HG03196 (cell line): ENCODE measurements around the gene EMC1.
"Not testable (repeated sequence)": the region's sequence is repeated elsewhere in the genome, so short reads cannot be mapped to it uniquely, and the experiment has no call there.

ENCODE experiments used
- ATAC-seq: cut with Tn5 transposase; IDR thresholded peaks from one replicate; pipeline ENCODE4 v1.9.1; 2021; ENCODE audit not compliant: unreplicated experiment

EMC1 gene

DNA sequence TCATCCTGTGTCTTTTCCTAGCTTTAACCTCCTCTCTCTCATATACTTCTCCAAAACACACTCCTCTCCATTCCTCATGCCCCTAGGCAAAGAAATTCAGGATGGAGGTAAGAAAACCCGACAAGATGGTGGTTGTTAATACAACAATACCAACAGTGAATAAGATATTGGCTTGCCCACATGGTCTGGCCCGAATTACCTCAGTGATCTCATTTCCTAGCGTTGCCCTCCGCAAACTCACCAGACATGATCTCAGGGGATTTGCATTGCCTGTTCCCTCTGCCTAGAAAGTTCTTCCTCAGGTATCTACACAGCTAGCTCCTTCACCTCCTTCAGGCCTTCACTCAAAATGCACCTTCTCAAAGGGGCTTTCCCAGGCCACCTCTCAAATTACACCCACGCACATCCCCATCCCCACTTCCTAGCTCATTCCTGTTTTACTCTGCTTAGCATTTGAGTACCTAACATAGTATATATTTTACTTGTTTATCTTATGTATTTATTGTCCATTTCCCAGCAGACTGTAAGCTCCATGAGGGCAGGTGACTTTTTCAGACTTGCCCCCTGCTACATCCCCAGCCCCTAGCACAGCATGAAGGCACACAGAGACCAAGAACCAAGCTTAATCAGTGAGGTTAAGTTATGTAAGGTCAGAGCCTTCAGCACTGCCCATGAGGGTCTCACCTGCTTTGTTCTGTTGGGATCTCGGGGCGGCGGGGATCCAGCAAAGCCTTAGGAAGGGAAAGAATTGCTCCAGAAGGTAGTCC, 31.1 kb downstream of the EMC1 start:
- ATAC-seq, result no peak

DNA sequence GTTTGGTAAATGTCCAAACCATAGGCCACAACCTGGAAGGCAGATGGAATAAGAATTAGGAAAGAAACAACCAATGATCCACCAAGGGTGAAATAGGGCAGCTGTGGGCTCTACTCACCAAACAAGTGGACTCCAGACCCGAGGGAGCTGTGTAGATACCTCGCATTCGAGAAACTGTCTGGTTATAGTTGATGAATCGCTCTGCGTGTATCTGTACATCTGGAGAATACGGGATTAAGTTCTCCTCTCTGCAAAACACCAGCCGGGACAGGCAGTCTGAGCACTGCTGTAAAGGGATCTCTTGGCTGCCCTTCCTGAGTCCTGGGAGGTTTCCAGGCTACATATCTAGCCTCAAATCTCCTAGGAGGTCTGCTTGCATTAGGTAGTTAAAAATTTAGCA, 31.9 kb downstream of the EMC1 start:
- ATAC-seq, result no peak

DNA sequence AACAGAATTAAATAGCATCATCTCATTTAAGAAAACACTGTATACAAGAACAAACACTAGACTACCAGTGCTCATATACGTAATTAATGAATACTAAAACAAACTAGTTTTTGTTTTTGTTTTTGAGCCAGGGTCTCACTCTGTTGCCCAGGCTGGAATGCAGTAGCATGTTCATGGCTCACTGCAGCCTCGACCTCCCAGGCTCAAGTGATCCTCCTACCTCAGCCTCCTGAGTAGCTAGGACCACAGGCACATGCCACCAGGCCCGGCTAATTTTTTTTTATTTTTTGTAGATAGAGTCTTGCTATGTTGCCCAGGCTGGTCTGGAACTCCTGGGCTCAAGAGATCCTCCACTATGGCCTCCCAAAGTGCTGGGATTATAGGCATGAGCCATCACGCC, 34.7 kb downstream of the EMC1 start:
- ATAC-seq, result not testable (repeated sequence)

DNA sequence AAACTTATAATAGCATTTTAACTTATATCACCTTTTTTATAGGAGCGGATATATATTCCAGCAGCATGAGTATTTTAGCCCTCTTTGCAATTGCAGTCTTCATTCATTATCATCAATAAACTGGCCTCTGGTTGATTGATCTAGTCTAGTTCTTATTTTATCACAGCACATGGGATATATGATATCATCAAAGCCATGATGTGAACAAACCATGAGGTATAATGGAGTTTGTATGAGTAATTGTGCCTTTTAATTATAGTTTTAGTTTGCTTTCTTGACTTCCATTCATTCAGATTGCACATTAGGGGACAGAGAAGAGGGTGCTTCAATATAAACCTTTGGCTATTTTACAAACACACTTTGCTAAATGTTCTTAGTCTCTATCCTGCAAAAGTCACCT, 37.7 kb downstream of the EMC1 start:
- no peak for ATAC-seq

DNA sequence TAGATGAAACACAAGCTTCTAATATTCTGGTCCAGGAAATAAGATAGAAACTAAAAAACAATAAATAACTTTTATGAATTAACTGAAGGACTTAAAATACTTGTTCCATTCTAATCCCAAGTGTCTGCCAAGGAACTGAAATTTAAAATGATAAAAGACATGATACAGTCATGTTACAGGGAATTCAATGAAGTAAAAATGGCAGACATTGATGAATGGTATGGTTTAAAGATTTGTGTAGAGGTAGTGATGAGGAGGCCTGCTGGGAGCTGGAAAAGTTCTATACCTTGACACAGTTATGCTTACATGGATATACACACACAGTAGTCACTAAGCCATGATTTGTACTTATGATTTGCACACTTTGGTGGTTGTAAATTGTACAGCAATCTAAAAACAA, 39.2 kb downstream of the EMC1 start:
- no peak for ATAC-seq

DNA sequence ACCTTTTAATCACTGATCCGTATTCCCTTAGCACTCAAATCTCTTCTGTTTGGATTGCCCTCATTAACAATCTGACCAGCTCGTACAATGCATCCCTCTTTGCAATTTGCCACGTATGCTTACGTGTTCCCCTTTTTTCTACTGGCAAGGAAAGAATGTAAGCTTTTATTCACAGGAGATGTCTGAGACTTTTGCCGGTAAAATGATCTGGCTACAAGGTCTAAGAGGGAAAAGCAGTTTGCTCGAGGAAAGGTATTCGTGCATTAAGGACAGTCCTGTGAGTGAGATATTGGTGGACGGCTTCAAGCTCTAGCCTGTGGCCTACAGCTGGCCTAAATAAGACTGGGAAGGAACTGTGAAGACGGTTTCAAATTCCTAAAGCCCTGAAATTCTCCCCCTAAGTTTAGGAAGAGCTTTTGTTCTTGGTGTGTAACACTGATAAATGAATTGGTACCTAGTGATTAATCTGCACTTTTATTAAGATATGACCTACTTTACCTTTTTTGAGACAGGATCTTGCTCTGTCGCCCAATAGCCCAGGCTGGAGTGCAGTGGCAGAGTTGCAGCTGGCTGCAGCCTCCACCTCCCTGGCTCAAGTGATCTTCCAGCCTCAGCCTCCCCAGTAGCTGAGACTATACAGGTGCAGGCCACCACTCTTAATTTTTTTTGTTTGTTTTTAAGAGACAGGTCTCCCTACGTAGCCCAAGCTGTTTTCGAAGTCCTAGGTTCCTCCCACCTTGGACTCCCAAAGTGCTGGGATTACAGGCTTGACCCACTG, 40.4 kb downstream of the EMC1 start:
- no peak for ATAC-seq

DNA sequence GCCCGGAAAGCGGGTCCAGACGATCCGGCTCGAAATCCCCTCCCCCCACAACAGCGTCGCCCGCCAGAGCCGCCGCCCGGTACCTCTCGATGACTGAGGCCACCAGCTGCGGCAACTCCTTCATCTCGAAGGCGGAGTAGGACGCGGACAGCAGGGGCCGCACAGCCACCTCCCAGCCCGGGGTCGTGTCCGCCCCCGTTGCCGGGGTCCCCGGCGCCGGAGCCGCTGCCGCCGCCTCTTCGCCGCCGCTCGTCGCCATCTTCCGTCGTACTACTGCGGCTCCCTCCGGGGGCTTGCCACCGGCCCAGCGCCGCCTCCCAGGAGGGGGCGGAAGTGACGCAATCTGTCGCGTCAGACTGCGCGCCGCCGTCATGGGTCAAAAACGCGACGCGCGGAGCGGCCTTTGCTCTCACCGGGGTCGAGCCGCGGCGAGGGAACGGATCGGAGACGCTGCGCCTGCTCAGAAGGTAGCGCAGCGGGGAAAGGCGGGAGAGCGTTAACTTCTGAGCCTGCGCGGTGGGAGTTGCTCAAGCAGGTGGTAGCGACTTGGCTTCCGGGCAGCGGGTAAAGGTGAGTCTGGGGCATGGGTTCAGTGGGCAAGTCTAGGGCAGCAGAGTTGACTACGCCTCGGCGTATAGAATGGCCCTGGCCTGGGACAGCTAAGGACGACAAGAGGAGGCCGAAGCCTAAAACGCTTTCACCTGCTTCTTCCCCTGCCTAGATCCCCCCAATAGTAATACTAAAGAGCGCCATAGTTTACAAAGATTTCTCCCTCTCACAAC, 41.1 kb downstream of the EMC1 start, which contains the start of gene UBR4:
TSS of gene UBR4 (minus strand) at position 277 of the 782 bp plus-strand sequence. CDS start at position 259, 18 bp downstream.
- ATAC-seq, result peak; percentile 86

DNA sequence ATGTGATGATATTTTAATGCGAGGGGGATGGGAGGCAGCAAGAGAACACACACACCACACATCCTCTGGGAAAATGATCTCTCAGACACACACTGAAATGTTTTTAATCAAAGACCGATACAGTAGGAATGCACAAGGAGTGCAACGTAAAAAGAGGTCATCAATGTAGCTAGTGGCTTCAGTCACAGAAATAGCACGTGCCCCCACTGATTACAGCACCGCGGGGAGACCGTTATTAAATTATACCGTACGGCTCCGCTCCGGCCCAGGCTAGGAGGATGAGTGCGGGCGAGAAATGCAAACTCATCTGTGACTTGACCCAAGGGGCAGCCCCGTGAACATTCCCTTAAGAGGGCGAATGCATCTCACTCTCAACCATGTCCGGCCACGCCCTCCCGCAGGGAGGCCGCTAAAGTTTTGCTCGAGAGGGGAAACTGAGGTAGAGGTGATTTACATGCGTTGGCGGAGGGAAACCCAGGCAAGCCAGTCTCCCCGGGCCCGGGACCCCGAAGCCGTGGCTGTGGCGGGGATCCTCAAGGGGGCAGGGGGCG, 41.8 kb downstream of the EMC1 start:
- peak; percentile 58 for ATAC-seq

DNA sequence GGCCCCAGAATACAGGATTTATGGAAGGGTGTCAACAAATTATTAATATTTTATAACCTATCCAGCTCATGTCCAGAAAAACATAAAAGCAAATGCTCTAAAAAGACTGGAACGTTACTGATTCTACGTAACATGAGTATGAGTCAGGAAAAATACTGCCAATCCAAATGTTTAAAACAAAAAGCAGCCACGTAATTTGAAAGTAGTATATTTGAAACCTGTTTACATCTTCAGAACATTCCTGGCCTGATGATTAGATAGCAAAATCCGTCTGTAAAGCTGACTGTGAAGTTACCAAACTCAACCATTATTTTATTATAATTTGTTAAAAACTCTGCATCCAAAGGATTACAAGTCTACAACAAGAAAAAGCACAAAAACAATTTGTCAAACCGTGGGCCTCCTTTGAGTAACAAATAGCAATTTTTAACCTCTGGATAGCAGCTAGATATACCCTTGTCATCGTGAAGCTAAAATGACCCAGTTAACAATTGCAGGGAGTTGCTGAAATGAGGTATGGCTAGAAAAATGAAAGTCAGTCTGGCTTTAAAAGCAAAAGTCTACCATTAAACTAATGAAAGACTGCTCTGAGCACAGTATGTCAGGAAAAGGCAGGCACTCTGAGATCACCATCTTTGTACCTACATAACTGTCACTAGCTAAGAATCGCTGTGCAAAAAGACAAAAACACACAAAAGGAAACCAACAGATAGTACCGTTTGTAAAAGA, 42.5 kb downstream of the EMC1 start:
- ATAC-seq, result no peak

DNA sequence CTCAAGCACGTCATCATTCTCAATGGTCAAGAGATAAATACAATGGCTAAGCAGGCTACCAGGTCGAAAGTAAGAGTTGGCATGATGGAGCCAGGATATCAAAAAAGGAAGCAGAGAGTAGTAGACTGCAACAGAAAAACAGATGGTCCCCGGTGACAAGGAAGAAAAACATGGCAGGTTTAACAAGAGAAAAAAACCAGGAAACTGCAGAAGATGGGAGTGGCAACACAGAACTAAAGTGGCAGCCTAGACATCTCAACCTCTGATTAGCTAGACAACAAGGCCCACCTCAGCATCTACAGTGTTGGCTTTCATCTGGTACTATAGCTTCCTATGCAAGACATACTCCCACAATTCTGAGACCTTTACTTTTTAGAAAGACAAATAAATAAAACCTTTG, 44.4 kb downstream of the EMC1 start:
- ATAC-seq, result no peak

DNA sequence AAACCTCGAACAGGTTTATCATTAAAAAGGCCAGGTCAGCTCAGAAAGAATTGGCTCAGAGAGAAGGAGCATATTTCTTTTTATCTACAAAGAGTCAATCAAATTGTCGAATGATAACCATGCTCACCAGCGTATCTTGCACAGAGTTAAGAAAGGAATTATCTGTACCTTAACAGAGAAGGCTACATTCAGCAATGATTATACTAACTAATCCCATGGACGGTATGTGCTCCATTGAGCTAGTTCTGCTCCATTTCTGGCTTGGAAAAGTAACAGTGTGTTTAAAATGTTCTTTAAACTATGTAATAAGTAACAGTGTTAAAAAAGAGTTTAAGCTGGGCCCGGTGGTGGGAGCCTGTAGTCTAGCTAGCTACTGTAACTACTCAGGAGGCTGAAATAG, 45.5 kb downstream of the EMC1 start:
- ATAC-seq, result no peak

DNA sequence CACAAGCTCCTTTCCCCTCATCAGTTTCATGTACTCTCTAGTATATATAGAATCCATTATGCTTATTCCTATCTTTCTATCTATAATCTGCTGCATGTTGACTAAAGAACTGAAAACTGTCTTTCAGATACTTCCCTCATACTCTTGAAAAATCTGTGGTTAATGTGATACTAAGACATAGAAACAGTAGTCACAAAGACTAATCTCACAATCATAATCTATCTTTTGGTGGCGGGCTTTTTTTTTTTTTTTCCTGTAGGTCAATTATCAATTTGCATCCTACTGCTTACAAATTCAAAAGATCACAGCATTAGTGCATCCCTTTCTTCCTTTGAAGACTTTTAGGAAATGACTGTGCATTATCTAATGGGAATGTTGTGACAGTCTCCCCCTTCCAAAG, 45.9 kb downstream of the EMC1 start:
- no peak for ATAC-seq

DNA sequence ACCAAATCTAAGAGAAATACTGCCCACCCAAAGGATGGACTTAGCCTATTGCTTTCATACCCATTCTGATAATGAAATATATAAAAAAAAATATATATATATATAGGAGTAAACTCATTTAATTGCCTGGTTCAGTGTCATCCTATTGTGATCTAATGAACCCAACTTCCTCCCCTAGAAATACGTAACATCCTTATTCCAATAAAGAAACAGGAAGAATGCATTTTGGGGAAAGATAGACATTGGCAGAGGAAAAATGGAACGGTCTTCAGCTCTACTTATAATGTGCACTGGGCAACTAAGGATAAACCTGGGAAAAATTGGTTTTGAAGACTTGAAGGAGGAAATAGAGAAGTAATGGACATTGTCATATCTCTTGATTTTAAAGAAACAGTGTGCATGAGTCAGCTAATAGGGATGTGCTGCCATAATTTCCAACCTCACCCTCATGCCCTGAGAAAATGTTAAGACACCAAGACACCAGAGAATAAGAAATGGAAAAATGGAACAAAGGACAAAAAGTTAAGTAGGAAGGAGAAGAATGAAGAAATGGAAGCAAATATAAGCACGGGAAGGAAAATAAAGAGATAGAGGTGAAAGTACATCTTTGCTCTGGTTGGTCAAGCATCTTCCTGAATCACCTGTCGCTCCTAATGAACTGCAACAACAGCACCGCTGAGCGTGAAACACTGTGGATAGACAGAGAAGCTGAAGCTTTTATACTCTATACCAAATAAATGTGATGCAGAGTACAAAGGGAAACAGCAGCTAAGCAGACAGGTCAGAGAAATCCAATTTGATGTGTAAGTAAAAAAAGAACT, 46.7 kb downstream of the EMC1 start:
- ATAC-seq, result no peak

DNA sequence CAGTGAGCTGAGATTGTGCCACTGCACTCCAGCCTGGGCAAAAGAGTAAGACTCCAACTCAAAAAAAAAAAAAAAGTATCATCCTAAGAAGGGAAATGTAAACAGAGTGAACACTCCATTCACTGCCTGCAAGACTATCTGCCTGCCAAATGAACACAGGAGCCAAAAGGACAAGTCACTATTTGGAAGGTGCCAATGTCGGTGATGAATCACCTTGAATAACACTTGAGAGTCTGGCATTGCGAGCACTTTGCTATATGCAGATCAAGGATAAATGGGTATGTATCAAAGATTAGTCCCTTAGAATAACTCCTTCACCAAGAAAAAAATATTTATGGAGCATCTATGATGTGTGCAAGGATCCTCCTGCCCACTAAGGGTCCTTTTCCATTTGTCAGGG, 47.9 kb downstream of the EMC1 start:
- no peak for ATAC-seq

DNA sequence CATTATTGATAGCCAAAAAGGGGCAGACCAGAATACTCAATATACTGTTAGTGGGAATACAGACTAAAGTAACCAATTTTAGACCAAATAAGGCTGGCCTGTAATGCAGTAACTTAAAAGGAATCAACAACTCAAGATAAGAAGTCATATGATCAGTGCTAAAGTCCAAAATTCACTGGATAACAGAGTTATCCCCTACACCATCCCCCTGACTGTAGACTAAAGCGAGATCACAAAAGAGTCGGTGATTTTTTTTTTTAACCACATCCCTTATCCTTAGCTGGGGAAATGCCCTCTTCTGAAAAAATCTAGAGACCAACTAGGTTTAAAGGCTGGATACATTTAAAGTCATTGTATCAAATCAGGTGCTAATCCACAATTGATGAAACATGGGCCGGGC, 48.9 kb downstream of the EMC1 start:
- ATAC-seq, result no peak

DNA sequence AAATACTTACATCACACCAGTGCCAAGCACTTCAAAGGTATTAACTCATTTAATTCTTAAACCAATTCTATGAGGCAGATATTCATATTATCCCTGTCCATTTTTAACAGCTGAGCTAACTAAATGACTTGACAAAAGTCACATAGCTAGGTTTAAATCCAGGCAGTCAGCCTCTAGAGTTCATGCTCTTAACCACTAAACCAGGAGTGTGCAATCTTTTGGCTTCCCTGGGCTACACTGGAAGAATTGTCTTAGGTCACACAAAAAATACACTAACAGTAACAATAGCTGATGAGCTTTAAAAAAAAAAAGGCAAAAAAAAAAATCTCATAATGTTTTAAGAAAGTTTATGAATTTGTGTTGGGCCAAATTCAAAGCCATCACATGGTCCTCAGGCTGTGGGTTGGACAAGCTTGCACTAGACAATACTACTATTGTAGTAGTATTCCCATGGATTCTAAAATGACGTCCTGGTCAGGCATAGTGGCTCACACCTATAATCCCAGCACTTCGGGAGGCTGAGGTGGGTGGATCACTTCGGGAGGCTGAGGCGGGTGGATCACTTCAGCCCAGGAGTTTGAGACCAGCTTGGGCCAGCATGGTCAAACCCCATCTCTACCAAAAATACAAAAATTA, 51.2 kb downstream of the EMC1 start:
- no peak for ATAC-seq

DNA sequence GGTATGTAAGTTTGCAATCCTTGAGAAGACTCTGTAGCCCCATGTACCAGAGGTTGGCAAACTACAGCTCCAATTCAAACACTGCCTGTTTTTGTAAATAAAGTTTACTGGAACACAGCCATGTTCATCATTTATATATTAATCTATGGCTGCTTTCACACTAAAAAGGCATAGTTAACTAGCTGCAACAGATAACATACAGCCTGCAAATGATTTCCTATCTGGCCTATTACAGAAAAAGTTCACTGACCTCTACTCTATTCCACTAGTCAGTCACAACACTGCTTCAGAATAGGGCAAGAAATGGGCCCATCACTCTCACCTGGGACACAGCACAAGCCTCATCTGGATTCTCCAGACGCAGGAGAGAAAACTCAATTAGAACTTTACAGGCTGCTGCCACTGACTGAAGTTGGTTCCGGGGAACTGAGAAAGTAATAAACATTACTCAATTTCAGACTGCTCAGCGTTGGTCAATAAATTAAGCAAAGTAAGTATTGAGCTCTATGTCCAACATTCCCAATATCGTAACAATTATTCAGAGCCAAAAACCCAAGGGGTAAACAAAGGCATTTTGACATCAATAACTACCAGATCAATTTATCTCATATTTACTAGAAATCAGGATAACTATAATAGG, 51.9 kb downstream of the EMC1 start:
- ATAC-seq, result no peak

DNA sequence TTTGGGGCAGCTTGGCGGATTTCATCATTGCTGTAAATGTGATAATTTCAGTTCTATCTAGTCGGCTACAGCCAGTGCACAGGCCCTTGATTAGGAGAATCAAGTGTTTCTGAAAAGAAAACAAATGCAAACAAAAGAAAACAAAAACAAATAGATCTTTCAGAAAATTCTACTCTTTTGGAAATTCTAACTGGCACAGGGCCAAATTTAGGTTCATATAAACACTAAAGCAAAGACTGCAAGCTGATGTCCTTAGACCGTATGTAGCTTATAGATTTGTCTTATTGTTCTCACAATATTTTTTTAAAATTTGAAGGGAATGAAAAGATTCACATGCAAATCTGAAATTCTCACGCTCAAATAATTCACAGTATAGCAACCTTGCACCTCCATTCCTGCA, 52.5 kb downstream of the EMC1 start:
- ATAC-seq, result no peak

DNA sequence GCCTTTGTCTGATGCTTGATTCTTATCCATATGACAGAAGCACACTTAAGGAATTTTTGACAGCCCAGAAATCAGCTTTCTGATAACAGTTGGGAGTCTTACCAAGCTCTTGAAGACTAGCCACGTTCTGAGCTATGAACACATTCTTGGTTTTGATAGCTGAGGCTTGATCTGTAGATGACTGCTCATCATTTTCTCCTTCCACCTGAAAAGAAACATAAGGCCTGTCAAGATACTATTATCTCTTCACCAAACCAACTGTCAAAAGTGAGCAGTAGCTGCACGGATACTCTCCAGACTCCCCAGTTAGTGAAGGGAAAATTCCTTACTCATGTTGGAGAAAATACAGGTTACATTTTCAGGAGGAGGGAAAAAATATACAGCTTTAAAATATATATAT, 53.5 kb downstream of the EMC1 start:
- no peak for ATAC-seq
